Subcutaneous adipose tissue (tissue), 4 donors: ENCODE data around the gene GFM2. TPM values are rescaled to one million over a fixed set of nuclear protein-coding genes. Genes with fewer than 3 reads are reported as not detected.

Experiments used
- CTCF ChIP-seq: fragments of 450-650 bp; IDR thresholded peaks from one replicate; pipeline ENCODE4 v1.5.1; 2016; ENCODE audit warnings: low read depth, mild to moderate bottlenecking, control low read depth, antibody characterized with exemption, moderate library complexity
- total RNA-seq, 4 donors: library from RNA; depleted of rRNA; stranded (reverse); fragments of >200 nt; gene quantifications; one replicate each; pipeline ENCODE4 v1.1.0, GENCODE V29; 2016

Gene GFM2
- 10 to 100 TPM; 17.7 to 22.9 (median 20.3) TPM for total RNA-seq

- TF ChIP-seq CTCF = no peak
These were observed at the start of gene GFM2, which contains the start of gene NSA2 for GRCh38 chr5:74766849-74767578. GFM2 (minus strand) TSS chr5:74767117; CDS start chr5:74763742, 3,375 bp downstream. NSA2 (plus strand) TSS chr5:74767249; CDS start chr5:74767361, 112 bp downstream.

GRCh38 chr5:74810915-74811314 is 44.0 kb upstream of the GFM2 start:
- no peak for TF ChIP-seq CTCF

GRCh38 chr5:74801941-74802340 is 35.0 kb upstream of the GFM2 start:
- no peak for TF ChIP-seq CTCF

- TF ChIP-seq CTCF = no peak
These were observed 34.3 kb upstream of the GFM2 start for GRCh38 chr5:74801197-74801596.

GRCh38 chr5:74798977-74799911 is 32.3 kb upstream of the GFM2 start:
- no peak for TF ChIP-seq CTCF

GRCh38 chr5:74787424-74787823 is 20.5 kb upstream of the GFM2 start:
- TF ChIP-seq CTCF = no peak

GRCh38 chr5:74786851-74787250 is 19.9 kb upstream of the GFM2 start:
- no peak for TF ChIP-seq CTCF
